ENCODE data around the gene PPP1R17.

PPP1R17 gene

GRCh38 chr7:31705377-31705776, 18.4 kb downstream of the PPP1R17 start:
- DNase-seq: no peak

- no peak for DNase-seq
Measured at GRCh38 chr7:31707089-31707488, 20.1 kb downstream of the PPP1R17 start.

GRCh38 chr7:31710171-31710570, 23.2 kb downstream of the PPP1R17 start:
- no peak for DNase-seq

- DNase-seq: no peak
Measured at GRCh38 chr7:31716355-31716754, 29.3 kb downstream of the PPP1R17 start.

- DNase-seq: no peak
Measured at GRCh38 chr7:31720366-31720765, 33.4 kb downstream of the PPP1R17 start.

GRCh38 chr7:31724696-31725095, 37.7 kb downstream of the PPP1R17 start:
- no peak for DNase-seq

GRCh38 chr7:31729195-31729804, 42.3 kb downstream of the PPP1R17 start:
- DNase-seq: no peak

GRCh38 chr7:31734456-31734855, 47.4 kb downstream of the PPP1R17 start:
- DNase-seq: no peak

- DNase-seq: no peak
Measured at GRCh38 chr7:31735991-31736982, 49.3 kb downstream of the PPP1R17 start.

GRCh38 chr7:31741852-31742251, 54.8 kb downstream of the PPP1R17 start:
- no peak for DNase-seq

GRCh38 chr7:31744294-31744874, 57.4 kb downstream of the PPP1R17 start:
- DNase-seq: no peak

- no peak for DNase-seq
Measured at GRCh38 chr7:31747553-31747952, 60.5 kb downstream of the PPP1R17 start.

- no peak for DNase-seq
Measured at GRCh38 chr7:31748084-31748483, 61.1 kb downstream of the PPP1R17 start.

GRCh38 chr7:31751726-31752125, 64.7 kb downstream of the PPP1R17 start:
- no peak for DNase-seq

Measured in stimulated activated CD4-positive, alpha-beta T cell treated with anti-CD3 and anti-CD28 coated beads, Interleukin-12 subunit alpha, Interleukin-12 subunit beta, amount 100 ng/mL, for 4 hours (primary cell).